SJCRH30 (cell line): ENCODE data around the gene MAVS. TPM values are rescaled to one million over a fixed set of nuclear protein-coding genes. Genes with fewer than 3 reads are reported as not detected.
"Not testable (repeated sequence)": the region's sequence is repeated elsewhere in the genome, so short reads cannot be mapped to it uniquely, and the experiment has no call there.

ENCODE experiments used
- DNase-seq, 2 experiments: peaks; one replicate each; pipeline ENCODE4 v3.0.0-alpha.2; 2015 to 2020
- H3K27ac ChIP-seq: fragments of 250-450 bp; sonication (Bioruptor Pico); 2 replicates; pipeline ENCODE4 v1.5.1; 2020; ENCODE audit warnings: mild to moderate bottlenecking, moderate library complexity
- H3K27me3 ChIP-seq: fragments of 250-450 bp; sonication (Bioruptor Pico); 2 replicates; pipeline ENCODE4 v1.5.1; 2020; ENCODE audit warnings: mild to moderate bottlenecking, moderate library complexity
- H3K36me3 ChIP-seq: fragments of 250-450 bp; sonication (Bioruptor Pico); 2 replicates; pipeline ENCODE4 v1.5.1; 2020; ENCODE audit warnings: mild to moderate bottlenecking, moderate library complexity
- H3K4me1 ChIP-seq: fragments of 250-450 bp; sonication (Bioruptor Pico); 2 replicates; pipeline ENCODE4 v1.5.1; 2020; ENCODE audit warnings: mild to moderate bottlenecking, moderate library complexity
- H3K4me3 ChIP-seq: fragments of 250-450 bp; sonication (Bioruptor Pico); 2 replicates; pipeline ENCODE4 v1.5.1; 2020; ENCODE audit warnings: mild to moderate bottlenecking, moderate library complexity
- H3K9me3 ChIP-seq: fragments of 250-450 bp; sonication (Bioruptor Pico); replicated peaks from 2 replicates; pipeline ENCODE4 v1.5.1; 2020; ENCODE audit warnings: mild to moderate bottlenecking, moderate library complexity
- total RNA-seq: library from RNA; depleted of rRNA; stranded (reverse); fragments of >200 nt; shearing (Covaris generic); gene quantifications from 2 replicates; pipeline ENCODE4 v1.2.3, GENCODE V29; 2014

The MAVS gene
- total RNA-seq, 1 experiment from 2014 or later, result 28.9 TPM

DNA sequence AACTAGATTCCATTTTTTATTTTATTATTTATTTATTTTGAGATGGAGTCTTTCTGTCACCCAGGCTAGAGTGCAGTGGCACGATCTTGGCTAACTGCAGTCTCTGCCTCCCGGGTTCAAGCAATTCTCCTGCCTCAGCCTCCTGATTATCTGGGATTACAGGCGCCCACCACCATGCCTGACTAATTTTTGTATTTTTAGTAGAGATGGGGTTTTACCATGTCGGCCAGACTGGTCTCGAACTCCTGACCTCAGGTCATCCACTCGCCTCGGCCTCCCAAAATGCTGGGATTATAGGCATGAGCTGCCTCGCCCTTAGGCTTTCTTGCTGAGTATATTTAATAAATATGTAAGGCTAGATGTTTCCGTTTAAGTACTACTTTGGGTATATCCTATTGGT lies 51.5 kb downstream of the MAVS start:
- H3K4me1 ChIP-seq, H3K27me3 ChIP-seq, DNase-seq, H3K4me3 ChIP-seq, H3K9me3 ChIP-seq, H3K27ac ChIP-seq: not testable (repeated sequence)
- H3K36me3 ChIP-seq, result peaks cover 48% of the 10 kb centered on the region

DNA sequence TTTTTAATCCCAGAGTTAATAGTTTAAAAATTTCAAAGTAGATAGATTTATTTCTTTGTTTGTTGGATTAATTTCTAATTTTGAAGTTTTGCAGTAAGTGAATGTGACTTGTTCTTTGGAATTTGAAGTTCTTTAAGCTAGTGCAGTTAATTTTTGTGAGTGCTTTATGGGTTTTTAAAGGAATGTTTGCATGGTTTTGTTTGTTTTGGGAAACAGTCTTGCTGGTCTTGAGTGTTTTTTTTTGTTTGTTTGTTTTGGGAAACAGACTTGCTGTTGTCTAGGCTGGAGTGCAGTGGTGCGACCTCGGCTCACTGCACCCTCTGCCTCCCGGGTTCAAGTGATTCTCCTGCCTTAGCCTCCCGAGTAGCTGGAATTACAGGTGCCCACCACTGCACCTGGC lies 52.0 kb downstream of the MAVS start:
- DNase-seq, result no peak
- Histone ChIP-seq H3K4me3 (no peak overlapping the region), H3K9me3 (no peaks in the 10 kb centered on the region), H3K36me3 (peaks cover 48% of the 10 kb centered on the region), H3K27ac (no peak overlapping the region), H3K4me1 (no peaks in the 10 kb centered on the region; the same call in 1 of the 2 replicates), H3K27me3 (no peaks in the 10 kb centered on the region)

DNA sequence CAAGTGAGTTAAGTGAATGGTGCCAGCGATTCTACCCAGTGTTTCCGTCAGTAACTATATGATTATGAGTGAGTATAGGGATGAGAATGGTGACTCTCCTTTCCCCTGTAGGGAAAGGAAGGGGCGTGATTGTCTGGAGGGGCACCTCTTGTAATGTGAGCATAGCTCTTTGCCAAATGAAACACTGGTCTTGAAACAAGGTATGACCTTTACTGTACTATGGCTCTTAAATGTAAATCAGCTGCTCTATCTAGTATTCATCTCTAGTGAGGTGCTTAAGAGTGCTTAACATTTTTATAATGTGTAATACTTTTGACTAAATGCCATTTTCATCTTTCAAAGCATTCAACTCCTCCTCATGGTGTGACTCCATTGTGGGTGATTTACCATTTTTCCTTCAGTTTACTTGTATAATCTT lies 53.6 kb downstream of the MAVS start:
- H3K4me1 ChIP-seq, result no peaks in the 10 kb centered on the region; the same call in 1 of the 2 replicates
- no peak for DNase-seq

DNA sequence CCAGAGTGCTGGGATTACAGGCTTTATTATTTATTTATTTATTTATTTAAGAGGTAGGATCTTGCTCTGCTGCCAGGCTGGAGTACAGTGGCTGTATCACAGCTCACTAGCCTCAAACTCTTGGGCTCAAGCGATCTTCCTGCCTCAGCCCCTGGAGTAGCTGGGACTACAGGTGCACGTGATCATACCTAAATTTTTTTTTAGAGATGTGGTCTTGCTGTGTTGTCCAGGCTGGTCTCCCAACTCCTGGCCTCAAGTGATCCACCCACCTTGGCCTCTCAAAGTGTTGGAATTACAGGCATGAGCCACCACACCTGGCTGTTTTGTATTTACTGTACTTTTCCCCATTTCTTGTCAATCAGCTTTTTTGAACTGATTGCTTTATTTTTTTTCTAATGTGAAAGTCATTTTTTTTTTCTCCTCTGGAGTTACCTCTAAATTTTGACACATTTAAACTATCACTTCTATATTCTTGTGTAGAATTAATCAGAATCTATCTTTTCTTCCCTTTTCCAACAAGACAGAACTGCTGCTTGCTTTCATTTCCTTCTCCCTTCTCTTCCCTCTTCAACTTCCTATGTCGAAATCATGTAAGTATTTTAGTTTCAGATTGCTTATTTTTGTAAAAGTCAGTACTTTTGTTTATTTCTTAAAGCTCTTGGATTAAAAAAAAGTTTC lies 54.5 kb downstream of the MAVS start:
- peaks cover 30% of the 10 kb centered on the region for H3K36me3 ChIP-seq
- no peaks in the 10 kb centered on the region for H3K27me3 ChIP-seq
- no peak for DNase-seq
- H3K27ac ChIP-seq, result no peak overlapping the region
- no peaks in the 10 kb centered on the region for H3K9me3 ChIP-seq
- H3K4me1 ChIP-seq, result no peaks in the 10 kb centered on the region; the same call in 1 of the 2 replicates
- no peak overlapping the region for H3K4me3 ChIP-seq

More for the DNA sequence above, 53.6 kb downstream of the MAVS start:
- Histone ChIP-seq H3K27ac (no peak overlapping the region), H3K9me3 (no peaks in the 10 kb centered on the region), H3K4me3 (no peak overlapping the region), H3K27me3 (no peaks in the 10 kb centered on the region), H3K36me3 (peaks cover 35% of the 10 kb centered on the region)

DNA sequence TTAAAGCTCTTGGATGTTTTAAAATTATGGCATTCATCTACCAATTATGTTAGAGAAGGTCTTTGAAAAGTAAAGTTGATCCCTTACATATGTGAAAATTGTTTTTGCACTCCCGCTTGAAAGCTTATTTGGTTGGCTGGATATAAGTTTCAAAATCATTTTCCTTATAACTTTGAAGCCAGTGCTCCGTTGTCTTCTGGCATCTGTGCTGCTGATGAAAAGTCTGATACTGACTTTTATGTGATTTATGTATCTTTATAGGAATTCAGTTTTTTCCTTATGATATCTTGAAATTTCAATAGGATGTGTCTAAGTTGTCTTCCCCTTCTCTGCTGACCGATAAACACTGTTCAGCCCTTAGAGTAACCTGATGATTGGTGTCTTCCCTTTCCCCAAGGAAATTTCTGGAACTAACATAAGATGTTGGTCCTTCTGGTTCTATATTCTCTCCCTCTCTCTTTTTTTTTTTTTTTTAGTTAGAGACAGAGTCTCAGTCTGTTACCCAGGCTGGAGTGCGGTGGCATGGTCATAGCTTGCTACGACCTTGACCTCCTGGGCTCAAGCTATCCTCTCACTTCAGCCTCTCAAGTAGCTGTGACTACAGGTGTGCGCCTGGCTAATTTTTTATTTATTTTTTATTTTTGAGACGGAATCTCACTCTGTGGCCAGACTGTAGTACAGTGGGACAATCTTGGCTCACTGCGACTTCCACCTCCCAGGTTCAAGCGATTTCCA lies 55.2 kb downstream of the MAVS start:
- Histone ChIP-seq H3K27ac (no peak overlapping the region), H3K9me3 (no peaks in the 10 kb centered on the region), H3K4me3 (no peak overlapping the region), H3K36me3 (peaks cover 27% of the 10 kb centered on the region), H3K27me3 (no peaks in the 10 kb centered on the region), H3K4me1 (no peaks in the 10 kb centered on the region; the same call in 1 of the 2 replicates)
- DNase-seq, result no peak

DNA sequence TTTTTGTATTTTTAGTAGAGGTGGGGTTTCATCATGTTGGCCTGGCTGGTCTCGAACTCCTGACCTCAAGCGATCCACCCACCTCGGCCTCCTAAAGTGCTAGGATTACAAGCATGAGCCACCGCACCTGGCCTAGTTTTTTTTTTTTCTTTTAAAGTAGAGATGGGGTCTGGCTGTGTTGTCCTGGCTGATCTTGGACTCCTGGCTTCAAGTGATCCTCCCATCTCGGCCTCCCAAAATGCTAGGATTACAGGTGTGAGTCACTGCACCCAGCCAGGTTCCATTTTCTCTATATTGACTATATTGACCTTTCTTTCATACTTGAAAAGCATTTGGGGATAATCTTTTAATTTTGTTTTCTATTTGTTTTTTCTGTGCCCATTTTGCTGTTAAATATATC lies 55.8 kb downstream of the MAVS start:
- Histone ChIP-seq H3K27ac (no peak overlapping the region), H3K27me3 (no peaks in the 10 kb centered on the region), H3K4me1 (no peaks in the 10 kb centered on the region; the same call in 1 of the 2 replicates), H3K9me3 (no peaks in the 10 kb centered on the region), H3K4me3 (no peak overlapping the region), H3K36me3 (peaks cover 21% of the 10 kb centered on the region)
- DNase-seq, result no peak

DNA sequence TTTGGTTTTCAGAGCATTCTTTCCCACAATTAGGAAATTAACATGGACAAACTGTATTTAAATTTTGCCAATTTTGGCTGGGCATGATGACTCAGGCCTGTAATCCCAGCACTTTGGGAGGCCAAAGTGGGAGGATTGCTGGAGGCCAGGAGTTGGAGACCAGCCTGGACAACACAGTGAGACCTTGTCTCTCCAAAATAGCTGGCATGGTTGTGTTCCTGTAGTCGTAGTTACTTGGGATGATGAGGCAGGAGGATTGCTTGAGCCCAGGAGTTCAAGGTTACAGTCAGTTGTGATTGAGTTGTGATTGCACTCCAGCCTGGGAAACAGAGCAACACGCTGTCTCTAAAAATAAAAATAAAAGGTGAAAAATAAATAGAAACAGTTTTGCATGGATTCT lies 57.6 kb downstream of the MAVS start:
- Histone ChIP-seq H3K27ac (no peak overlapping the region), H3K36me3 (peaks cover 30% of the 10 kb centered on the region), H3K9me3 (no peaks in the 10 kb centered on the region), H3K27me3 (no peaks in the 10 kb centered on the region), H3K4me1 (no peaks in the 10 kb centered on the region; the same call in 1 of the 2 replicates), H3K4me3 (no peak overlapping the region)
- DNase-seq, result no peak

DNA sequence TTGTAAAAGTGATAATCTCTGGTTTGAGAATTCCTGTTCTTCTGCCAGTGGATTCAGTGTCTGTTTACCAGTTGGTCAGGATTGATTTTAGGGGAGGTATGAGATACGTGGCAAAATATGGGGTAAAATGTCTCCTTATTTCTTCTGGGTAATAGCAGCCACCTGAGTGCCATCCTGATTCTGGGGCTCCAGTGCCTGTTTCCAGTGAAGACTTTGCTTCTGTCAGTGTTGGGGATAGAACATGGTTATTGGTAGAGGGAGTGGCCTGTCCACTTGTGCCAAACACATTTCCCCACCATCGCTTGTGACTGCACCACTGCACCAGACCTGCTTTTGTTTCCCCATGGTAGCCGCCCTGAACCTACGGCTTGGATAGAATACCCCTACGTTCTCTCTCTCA lies 58.2 kb downstream of the MAVS start:
- peaks cover 36% of the 10 kb centered on the region for H3K36me3 ChIP-seq
- no peaks in the 10 kb centered on the region for H3K27me3 ChIP-seq
- H3K9me3 ChIP-seq, result no peaks in the 10 kb centered on the region
- H3K27ac ChIP-seq, result no peak overlapping the region
- no peaks in the 10 kb centered on the region; the same call in 1 of the 2 replicates for H3K4me1 ChIP-seq
- no peak overlapping the region for H3K4me3 ChIP-seq
- no peak for DNase-seq

DNA sequence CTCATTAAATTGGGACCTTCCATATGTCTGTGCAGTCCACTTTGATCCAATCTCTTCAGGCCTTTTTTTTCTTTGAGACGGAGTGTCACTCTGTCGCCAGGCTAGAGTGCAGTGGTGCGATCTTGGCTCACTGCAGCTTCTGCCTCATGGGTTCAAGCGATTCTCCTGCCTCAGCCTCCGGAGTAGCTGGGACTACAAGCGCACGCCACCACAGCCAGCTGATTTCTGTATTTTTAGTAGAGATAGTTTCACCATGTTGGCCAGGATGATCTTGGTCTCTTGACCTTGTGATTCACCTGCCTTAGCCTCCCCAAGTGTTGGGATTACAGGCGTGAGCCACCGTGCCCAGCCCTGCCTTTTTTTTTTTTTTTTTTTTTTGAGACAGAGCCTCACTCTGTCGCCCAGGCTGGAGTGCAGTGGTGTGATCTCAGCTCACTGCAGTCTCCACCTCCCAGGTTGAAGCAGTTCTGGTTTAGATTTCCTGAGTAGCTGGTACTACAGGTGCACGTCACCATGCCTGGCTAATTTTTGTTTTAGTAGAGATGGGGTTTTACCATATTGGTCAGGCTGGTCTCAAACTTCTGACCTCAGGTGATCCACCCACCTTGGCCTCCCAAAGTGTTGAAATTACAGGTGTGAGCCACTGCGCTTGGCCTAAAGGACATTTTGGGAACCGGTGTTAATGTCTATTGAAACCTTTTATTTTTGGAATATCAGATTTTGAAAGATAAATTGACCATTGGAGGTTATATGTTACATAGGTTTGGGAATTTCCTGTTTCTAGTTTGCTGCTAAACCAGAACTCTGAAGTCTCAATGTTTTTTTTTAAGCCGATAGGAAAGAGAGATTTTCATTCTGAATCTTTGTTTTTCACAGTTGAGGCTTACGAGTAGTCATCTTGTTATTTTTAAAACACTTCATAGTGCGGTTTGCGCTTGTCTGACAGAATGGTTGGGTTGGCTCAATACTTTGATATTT lies 60.4 kb downstream of the MAVS start:
- H3K4me1 ChIP-seq, H3K9me3 ChIP-seq, DNase-seq, H3K4me3 ChIP-seq, H3K27me3 ChIP-seq, H3K27ac ChIP-seq: not testable (repeated sequence)
- H3K36me3 ChIP-seq, result peaks cover 48% of the 10 kb centered on the region

DNA sequence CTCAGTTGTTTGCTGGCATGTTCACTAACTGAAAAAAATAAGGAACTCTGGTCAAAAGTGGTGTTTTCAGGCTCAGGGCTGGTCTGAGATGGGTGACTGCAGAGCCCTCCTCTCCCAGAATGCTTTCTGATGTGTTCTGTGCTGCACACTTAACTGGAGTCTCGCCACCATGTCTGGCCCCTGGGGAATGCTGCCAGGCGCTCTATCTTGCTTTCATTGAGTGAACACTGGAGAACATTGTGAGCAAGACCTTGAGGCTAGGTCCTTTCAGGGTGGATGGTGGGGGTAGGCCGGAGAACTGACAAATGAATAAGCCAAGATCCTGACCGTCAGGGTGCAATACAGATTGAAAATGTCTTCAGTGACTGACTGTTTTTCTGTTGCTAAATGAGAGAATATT lies 62.0 kb downstream of the MAVS start:
- Histone ChIP-seq H3K4me3 (no peak overlapping the region), H3K27ac (no peak overlapping the region), H3K4me1 (no peaks in the 10 kb centered on the region), H3K27me3 (no peaks in the 10 kb centered on the region), H3K9me3 (no peaks in the 10 kb centered on the region), H3K36me3 (peaks cover 59% of the 10 kb centered on the region)
- DNase-seq, result no peak

DNA sequence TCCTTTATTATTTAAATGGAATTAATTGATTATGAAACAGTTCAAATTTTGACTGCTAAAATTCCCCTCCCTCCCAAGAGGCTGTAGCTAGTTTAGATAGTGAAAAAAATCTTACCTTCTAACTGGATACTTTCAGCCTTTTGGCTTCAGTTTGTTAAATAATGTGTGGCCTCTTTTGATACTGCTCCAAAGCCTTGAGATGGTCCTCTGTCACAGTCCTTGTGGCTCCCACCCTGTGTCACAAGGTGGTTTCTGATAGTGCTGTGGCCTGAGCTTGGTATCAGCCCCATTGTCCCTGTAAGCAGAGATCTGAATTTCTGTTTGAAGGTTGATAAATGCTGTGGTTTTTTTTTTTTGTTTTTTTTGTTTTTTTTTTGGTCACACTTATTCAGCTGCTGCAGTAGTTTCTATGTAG lies 63.3 kb downstream of the MAVS start:
- H3K27ac ChIP-seq, result no peak overlapping the region
- H3K36me3 ChIP-seq, result peaks cover 68% of the 10 kb centered on the region
- H3K4me1 ChIP-seq, result no peaks in the 10 kb centered on the region
- no peak overlapping the region for H3K4me3 ChIP-seq
- H3K27me3 ChIP-seq, result no peaks in the 10 kb centered on the region
- H3K9me3 ChIP-seq, result no peaks in the 10 kb centered on the region
- DNase-seq, result no peak

DNA sequence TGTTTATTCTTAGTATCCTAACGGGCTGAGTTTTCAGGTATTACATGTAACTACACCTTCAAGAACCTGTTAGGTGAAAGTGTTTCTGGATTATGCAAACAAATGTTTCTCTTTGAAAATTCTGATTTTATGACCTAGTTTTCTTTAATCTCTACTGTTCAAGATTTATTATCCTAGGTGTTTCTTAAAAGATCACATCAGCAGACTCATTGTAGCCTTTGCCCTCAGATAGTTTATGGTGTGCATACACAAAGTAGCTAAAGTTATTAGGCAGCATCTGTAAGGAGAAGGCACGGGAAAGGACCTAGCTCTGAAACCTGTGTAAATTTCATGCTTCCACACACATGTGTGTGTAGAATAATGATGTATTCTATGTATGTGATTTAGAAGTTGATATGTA lies 64.2 kb downstream of the MAVS start:
- H3K27ac ChIP-seq, result no peak overlapping the region
- peaks cover 77% of the 10 kb centered on the region for H3K36me3 ChIP-seq
- DNase-seq, result no peak
- H3K9me3 ChIP-seq, result no peaks in the 10 kb centered on the region
- no peaks in the 10 kb centered on the region for H3K27me3 ChIP-seq
- no peaks in the 10 kb centered on the region for H3K4me1 ChIP-seq
- H3K4me3 ChIP-seq, result no peak overlapping the region

DNA sequence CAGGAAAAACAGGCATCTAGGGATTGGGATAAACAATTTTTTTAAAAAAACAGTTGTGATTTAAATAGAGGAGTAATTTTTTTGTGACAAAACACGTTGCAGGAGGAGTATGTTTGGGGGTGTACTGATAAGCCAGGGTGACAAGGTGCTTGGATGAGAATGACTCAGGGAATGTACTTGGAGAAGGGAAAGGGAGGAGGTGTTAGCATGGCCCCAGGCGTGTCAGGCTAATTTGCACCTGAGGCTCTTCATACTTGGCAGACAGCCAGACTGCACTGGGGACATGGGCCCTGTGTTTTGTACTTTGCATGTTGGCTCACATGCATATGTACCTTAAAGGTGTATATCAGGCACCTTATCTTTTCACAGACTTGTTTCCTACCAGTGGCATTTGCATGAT lies 65.3 kb downstream of the MAVS start:
- Histone ChIP-seq H3K4me1 (no peaks in the 10 kb centered on the region), H3K4me3 (no peak overlapping the region), H3K27ac (no peak overlapping the region), H3K36me3 (peaks cover 77% of the 10 kb centered on the region), H3K27me3 (no peaks in the 10 kb centered on the region), H3K9me3 (no peaks in the 10 kb centered on the region)
- DNase-seq, result no peak

DNA sequence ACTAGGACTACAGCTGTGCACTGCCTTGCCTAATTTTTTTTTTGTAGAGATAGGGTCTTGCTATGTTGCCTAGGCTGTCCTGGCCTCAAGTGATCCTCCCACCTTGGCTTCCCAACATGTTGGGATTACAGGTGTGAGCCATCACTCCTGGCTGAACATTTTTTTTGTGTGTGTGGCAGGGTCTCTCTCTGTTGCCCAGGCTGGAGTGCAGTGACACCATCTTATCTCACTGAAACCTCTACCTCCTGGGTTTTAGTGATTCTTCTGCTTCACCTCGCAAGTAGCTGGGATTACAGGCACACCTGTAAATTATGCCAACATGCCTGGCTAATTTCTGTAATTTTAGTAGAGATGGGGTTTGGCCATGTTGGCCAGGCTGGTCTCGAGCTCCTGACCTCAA lies 67.8 kb downstream of the MAVS start:
- Histone ChIP-seq H3K36me3 (peaks cover 81% of the 10 kb centered on the region), H3K27ac (no peak overlapping the region), H3K4me3 (no peak overlapping the region), H3K27me3 (no peaks in the 10 kb centered on the region), H3K9me3 (no peaks in the 10 kb centered on the region), H3K4me1 (no peaks in the 10 kb centered on the region)
- no peak for DNase-seq

DNA sequence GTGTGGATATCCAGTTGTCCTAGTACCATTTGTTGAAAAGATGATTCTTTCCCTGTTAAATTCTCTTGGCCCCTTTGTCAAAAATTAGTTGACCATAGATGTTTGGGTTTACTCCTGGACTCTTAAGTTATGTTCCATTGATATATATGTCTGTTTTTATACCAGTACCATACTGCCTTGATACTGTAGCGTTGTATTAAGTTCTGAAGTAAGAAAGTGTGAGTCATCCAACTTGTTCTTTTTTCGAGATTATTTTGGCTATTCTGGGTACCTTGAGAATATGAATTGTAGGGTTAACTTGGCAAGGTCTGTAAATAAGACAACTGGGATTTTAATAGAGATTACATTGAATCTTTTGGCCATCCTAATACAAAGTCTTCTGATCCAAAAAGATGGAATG lies 69.1 kb downstream of the MAVS start:
- H3K27ac ChIP-seq, result no peak overlapping the region
- H3K4me1 ChIP-seq, result no peaks in the 10 kb centered on the region
- peaks cover 81% of the 10 kb centered on the region for H3K36me3 ChIP-seq
- no peaks in the 10 kb centered on the region for H3K9me3 ChIP-seq
- DNase-seq, result no peak
- H3K27me3 ChIP-seq, result no peaks in the 10 kb centered on the region
- no peak overlapping the region for H3K4me3 ChIP-seq
